ENCODE results near the gene PGA3.
"Not testable (repeated sequence)": the region's sequence is repeated elsewhere in the genome, so short reads cannot be mapped to it uniquely, and the experiment has no call there.

The PGA3 gene

DNA sequence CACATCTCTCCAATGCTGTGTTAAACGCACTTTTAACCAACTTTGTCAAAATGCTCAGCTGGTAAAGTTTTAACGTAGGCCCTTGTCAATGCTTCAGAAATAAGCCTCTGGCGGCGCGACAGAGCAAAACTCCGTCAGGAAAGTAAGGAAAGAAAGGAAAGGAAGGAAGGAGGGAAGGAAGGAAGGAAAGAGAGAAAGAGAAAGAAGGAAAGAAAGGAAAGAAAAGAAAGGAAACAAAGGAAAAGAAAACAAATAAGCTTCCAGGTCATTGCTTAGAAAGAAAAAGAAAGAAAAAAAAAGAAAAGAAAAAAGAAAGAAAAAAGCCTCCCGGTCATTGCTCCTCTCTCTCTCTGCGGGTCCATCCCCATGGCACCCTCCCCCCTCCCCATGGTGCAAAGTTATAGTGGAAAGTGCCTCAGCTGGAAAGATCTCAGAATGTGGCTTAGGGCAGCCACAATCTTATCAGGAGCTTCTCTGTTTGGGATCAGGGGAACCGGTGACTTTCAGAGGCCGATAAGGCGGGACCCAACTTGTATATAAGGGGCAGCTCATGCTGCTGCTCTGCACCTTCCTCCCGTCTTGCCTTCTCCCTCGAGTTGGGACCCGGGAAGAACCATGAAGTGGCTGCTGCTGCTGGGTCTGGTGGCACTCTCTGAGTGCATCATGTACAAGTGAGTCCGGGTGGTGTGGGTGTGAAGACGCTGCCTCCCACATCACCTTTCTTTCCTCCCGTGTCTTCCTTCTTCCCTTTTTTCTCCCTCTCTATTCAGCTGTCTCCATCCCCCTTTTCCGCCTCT lies at the start of gene PGA3:
TSS of gene PGA3 (plus strand) at position 566 of the 797 bp plus-strand sequence. CDS start at position 616, 50 bp downstream.
- H3K27ac ChIP-seq (ENCODE audit: low read depth, low read length), result not testable (repeated sequence)

GRCh38 chr11:61153593-61154095 lies 49.7 kb upstream of the PGA3 start:
- no peak overlapping the region for H3K27ac ChIP-seq (ENCODE audit: low read depth, low read length)
- H3K9ac ChIP-seq (ENCODE audit: low read depth, low read length), result no peak overlapping the region
- no peak overlapping the region for H3K4me3 ChIP-seq (ENCODE audit: low read depth, low read length)
- H3K36me3 ChIP-seq (ENCODE audit: control insufficient read depth, insufficient read depth, low read length), result peaks cover 4% of the 10 kb centered on the region
- H3K4me1 ChIP-seq (ENCODE audit: control insufficient read depth, insufficient read depth, low read length), result peaks cover 38% of the 10 kb centered on the region
- H3K9me3 ChIP-seq (ENCODE audit: control insufficient read depth, insufficient read depth, low read length), result no peaks in the 10 kb centered on the region
- no peaks in the 10 kb centered on the region for H3K27me3 ChIP-seq (ENCODE audit: control insufficient read depth, insufficient read depth, low read length)

More for the DNA sequence above, at the start of gene PGA3:
- H3K9ac ChIP-seq (ENCODE audit: low read depth, low read length); H3K4me3 ChIP-seq (ENCODE audit: low read depth, low read length); H3K27me3 ChIP-seq (ENCODE audit: control insufficient read depth, insufficient read depth, low read length); H3K9me3 ChIP-seq (ENCODE audit: control insufficient read depth, insufficient read depth, low read length); H3K36me3 ChIP-seq (ENCODE audit: control insufficient read depth, insufficient read depth, low read length); H3K4me1 ChIP-seq (ENCODE audit: control insufficient read depth, insufficient read depth, low read length): not testable (repeated sequence)

DNA sequence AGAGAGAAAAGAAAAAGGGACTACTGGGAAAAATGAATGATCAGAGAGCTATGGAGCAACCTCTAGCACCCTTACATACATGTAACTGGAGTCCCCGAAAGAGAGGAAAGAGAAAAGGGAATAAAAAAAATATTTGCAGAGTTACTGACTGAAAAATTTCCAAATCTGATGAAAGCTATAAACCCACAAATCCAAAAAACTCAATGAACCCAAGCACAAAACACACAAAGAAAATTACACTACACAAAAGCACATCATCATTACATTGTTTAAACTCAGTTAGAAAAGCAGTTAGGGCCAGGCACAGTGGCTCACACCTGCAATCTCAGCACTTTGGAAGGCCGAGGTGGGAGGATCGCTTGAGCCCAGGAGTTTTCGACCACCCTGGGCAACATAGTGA lies 48.8 kb upstream of the PGA3 start:
- Histone ChIP-seq H3K4me1 (ENCODE audit: control insufficient read depth, insufficient read depth, low read length) (peaks cover 37% of the 10 kb centered on the region), H3K4me3 (ENCODE audit: low read depth, low read length) (no peak overlapping the region), H3K9me3 (ENCODE audit: control insufficient read depth, insufficient read depth, low read length) (no peaks in the 10 kb centered on the region), H3K9ac (ENCODE audit: low read depth, low read length) (no peak overlapping the region), H3K27ac (ENCODE audit: low read depth, low read length) (no peak overlapping the region), H3K27me3 (ENCODE audit: control insufficient read depth, insufficient read depth, low read length) (no peaks in the 10 kb centered on the region), H3K36me3 (ENCODE audit: control insufficient read depth, insufficient read depth, low read length) (peaks cover 4% of the 10 kb centered on the region)

- H3K4me3 ChIP-seq (ENCODE audit: low read depth, low read length), result no peak overlapping the region
- H3K27ac ChIP-seq (ENCODE audit: low read depth, low read length), result no peak overlapping the region
- no peaks in the 10 kb centered on the region for H3K27me3 ChIP-seq (ENCODE audit: control insufficient read depth, insufficient read depth, low read length)
- no peak overlapping the region for H3K9ac ChIP-seq (ENCODE audit: low read depth, low read length)
- no peaks in the 10 kb centered on the region for H3K9me3 ChIP-seq (ENCODE audit: control insufficient read depth, insufficient read depth, low read length)
- H3K36me3 ChIP-seq (ENCODE audit: control insufficient read depth, insufficient read depth, low read length), result peaks cover 4% of the 10 kb centered on the region
- H3K4me1 ChIP-seq (ENCODE audit: control insufficient read depth, insufficient read depth, low read length), result peaks cover 30% of the 10 kb centered on the region
These were observed 48.0 kb upstream of the PGA3 start for GRCh38 chr11:61155312-61155711.

DNA sequence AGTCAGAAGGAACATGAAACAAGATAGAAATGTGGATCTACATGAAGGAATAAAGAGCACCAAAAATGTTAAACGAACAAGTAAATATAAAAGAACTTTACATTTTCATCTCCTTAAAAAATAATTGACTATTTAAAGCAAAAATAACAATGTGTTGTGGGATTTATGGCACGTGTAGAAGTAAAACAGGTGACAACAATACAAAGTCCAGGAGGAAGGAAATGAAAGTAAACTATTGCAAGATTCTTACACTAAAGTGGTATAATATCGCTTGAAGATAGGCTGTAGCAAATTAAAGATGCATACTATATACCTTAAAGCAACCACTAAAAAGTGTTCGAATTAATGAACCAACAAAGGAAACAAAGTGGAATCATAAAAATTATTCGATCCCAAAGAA lies 47.6 kb upstream of the PGA3 start:
- Histone ChIP-seq H3K9ac (ENCODE audit: low read depth, low read length) (no peak overlapping the region), H3K4me3 (ENCODE audit: low read depth, low read length) (no peak overlapping the region), H3K27ac (ENCODE audit: low read depth, low read length) (no peak overlapping the region), H3K4me1 (ENCODE audit: control insufficient read depth, insufficient read depth, low read length) (peaks cover 29% of the 10 kb centered on the region), H3K27me3 (ENCODE audit: control insufficient read depth, insufficient read depth, low read length) (no peaks in the 10 kb centered on the region), H3K9me3 (ENCODE audit: control insufficient read depth, insufficient read depth, low read length) (no peaks in the 10 kb centered on the region), H3K36me3 (ENCODE audit: control insufficient read depth, insufficient read depth, low read length) (peaks cover 4% of the 10 kb centered on the region)

DNA sequence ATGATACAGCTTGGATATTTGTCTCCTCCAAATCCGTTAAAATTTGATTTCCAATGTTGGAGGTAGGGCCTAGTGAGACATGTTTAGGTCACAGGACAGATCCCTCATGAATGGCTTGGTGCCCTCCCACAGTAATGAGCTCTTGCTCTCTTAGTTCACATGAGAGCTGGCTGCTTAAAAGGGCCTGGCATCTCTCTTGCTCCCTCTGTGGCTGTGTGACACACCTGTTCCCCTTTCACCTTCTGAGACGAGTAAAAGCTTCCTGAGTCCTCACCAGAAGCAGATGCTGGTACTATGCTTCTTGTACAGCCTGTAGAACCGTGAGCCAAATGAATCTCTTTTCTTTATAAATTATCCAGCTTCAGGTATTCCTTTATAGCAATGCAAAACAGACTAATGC lies 45.6 kb upstream of the PGA3 start:
- no peaks in the 10 kb centered on the region for H3K27me3 ChIP-seq (ENCODE audit: control insufficient read depth, insufficient read depth, low read length)
- H3K36me3 ChIP-seq (ENCODE audit: control insufficient read depth, insufficient read depth, low read length), result peaks cover 4% of the 10 kb centered on the region
- H3K4me1 ChIP-seq (ENCODE audit: control insufficient read depth, insufficient read depth, low read length), result peaks cover 17% of the 10 kb centered on the region
- no peak overlapping the region for H3K4me3 ChIP-seq (ENCODE audit: low read depth, low read length)
- no peak overlapping the region for H3K27ac ChIP-seq (ENCODE audit: low read depth, low read length)
- no peak overlapping the region for H3K9ac ChIP-seq (ENCODE audit: low read depth, low read length)
- H3K9me3 ChIP-seq (ENCODE audit: control insufficient read depth, insufficient read depth, low read length), result no peaks in the 10 kb centered on the region

DNA sequence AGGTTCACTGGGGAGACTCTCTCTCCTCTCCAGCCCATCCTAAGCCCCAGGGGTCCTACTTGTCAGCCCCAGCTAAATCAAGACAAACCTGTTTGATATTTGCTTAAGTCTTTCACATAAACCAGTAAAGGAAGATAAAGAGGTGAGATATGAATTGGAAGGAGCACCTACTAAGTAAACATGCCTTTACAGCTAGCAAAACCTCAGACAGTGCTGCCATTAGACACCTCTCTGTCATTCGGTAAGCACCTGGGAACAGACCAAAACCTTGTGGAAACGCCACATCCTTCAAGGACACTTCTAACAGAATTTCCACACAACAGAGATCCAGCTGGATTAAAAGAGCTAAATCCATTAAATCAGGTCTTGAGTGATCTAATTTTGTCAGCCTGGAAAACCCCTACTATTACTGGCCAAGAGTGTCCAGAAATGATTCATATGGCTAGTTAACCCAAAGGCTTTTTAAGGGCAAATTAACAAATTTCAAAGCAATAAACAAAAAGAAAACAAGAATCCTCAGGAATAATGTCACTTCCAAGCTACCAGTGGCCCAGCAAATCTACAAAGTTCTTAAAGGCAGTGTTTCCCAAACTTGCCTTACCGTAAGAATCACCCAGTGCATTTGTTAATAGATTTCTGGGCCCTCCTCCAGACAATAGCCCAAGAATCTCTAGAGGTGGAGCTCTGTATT lies 44.5 kb upstream of the PGA3 start:
- no peak overlapping the region for H3K9ac ChIP-seq (ENCODE audit: low read depth, low read length)
- no peaks in the 10 kb centered on the region for H3K9me3 ChIP-seq (ENCODE audit: control insufficient read depth, insufficient read depth, low read length)
- H3K36me3 ChIP-seq (ENCODE audit: control insufficient read depth, insufficient read depth, low read length), result peaks cover 4% of the 10 kb centered on the region
- no peak overlapping the region for H3K27ac ChIP-seq (ENCODE audit: low read depth, low read length)
- H3K4me3 ChIP-seq (ENCODE audit: low read depth, low read length), result no peak overlapping the region
- H3K4me1 ChIP-seq (ENCODE audit: control insufficient read depth, insufficient read depth, low read length), result peaks cover 16% of the 10 kb centered on the region
- no peaks in the 10 kb centered on the region for H3K27me3 ChIP-seq (ENCODE audit: control insufficient read depth, insufficient read depth, low read length)

- peak overlapping the region; percentile 65 for H3K9ac ChIP-seq (ENCODE audit: low read depth, low read length)
- peak overlapping the region; percentile 77 for H3K4me3 ChIP-seq (ENCODE audit: low read depth, low read length)
- H3K9me3 ChIP-seq (ENCODE audit: control insufficient read depth, insufficient read depth, low read length), result no peaks in the 10 kb centered on the region
- peaks cover 16% of the 10 kb centered on the region for H3K4me1 ChIP-seq (ENCODE audit: control insufficient read depth, insufficient read depth, low read length)
- peak overlapping the region; percentile 96 for H3K27ac ChIP-seq (ENCODE audit: low read depth, low read length)
- peaks cover 4% of the 10 kb centered on the region for H3K36me3 ChIP-seq (ENCODE audit: control insufficient read depth, insufficient read depth, low read length)
- no peaks in the 10 kb centered on the region for H3K27me3 ChIP-seq (ENCODE audit: control insufficient read depth, insufficient read depth, low read length)
These were observed 42.7 kb upstream of the PGA3 start for GRCh38 chr11:61160487-61161189.

DNA sequence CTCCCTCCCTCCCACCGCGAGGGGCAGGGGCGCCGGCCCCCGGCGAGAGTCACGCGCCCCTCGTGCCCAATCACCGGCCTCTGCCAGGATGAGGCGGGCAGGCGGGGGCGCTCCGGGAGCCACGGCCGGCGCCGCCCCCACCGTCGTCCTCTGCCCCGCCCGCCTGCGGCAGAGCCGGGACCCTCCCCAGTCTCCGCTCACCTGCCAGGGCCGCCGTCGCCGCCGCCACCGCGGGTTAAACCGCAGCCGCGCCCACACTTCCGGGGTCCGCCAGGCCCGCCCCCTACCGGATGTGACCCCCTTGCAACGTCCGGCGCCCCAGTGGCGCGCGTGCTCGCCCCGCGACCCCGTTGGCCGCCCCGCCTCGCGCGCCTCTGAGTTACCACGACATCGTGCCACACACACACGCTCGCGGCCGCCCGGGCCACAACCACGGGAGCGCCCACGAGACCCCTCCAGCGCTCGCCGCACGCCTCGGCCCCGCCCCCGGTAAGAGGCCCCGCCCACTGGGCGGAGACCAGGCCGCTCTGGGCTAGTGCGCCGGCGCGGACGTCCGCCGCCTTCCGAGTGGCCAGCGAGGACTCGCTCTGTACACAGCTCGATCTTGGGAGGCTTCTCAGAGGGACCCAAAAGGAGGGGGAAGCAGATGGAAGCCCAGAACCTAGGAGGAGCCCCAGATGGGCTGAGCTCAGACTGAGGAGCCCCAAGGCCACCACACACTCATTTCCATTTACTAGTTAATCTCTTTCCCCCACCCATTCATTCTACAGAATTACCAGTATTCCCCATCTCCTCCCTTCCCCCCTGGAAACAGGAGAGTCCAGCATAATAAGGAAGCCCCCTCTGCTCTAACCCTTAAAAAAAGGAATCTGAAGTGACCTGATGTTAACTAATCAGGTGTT lies 41.9 kb upstream of the PGA3 start, which contains the start of gene VPS37C:
TSS of gene VPS37C (minus strand) at position 237 of the 902 bp plus-strand sequence. CDS start 22,597 bp downstream, outside the sequence.
- Histone ChIP-seq H3K27ac (ENCODE audit: low read depth, low read length) (peak within 1 kb of the TSS; percentile 96), H3K27me3 (ENCODE audit: control insufficient read depth, insufficient read depth, low read length) (no peaks in the 10 kb centered on the region), H3K9me3 (ENCODE audit: control insufficient read depth, insufficient read depth, low read length) (no peaks in the 10 kb centered on the region), H3K4me3 (ENCODE audit: low read depth, low read length) (peak within 1 kb of the TSS; percentile 77), H3K9ac (ENCODE audit: low read depth, low read length) (peak within 1 kb of the TSS; percentile 88), H3K4me1 (ENCODE audit: control insufficient read depth, insufficient read depth, low read length) (peaks cover 16% of the 10 kb centered on the region), H3K36me3 (ENCODE audit: control insufficient read depth, insufficient read depth, low read length) (peaks cover 4% of the 10 kb centered on the region)

Data from HUES48 (cell line).